H9 (cell line): Measurements from ENCODE around the gene KDM4E. TPM values are rescaled to one million over a fixed set of nuclear protein-coding genes. Genes with fewer than 3 reads are reported as not detected.

Experiments
- DNase-seq: peaks from one replicate; pipeline ENCODE4 v3.0.0-alpha.2; 2017
- H2AFZ ChIP-seq: one replicate; pipeline ENCODE4 v1.6.1; 2013; ENCODE audit warnings: mild to moderate bottlenecking, low read length, control low read depth, moderate library complexity
- H2AK5ac ChIP-seq: 2 replicates; pipeline ENCODE4 v1.6.1; 2013; ENCODE audit warnings: low read length, control low read depth, mixed read lengths; ENCODE audit not compliant: insufficient read length
- H2BK120ac ChIP-seq: one replicate; pipeline ENCODE4 v1.6.1; 2013; ENCODE audit warnings: low read depth, mild to moderate bottlenecking, low read length, control low read depth, inconsistent platforms; ENCODE audit not compliant: poor library complexity, severe bottlenecking
- H2BK12ac ChIP-seq: 2 replicates; pipeline ENCODE4 v1.6.1; 2013; ENCODE audit warnings: low read length, control low read depth, mixed read lengths, low read depth; ENCODE audit not compliant: insufficient read length
- H2BK15ac ChIP-seq: 2 replicates; pipeline ENCODE4 v1.6.1; 2013; ENCODE audit warnings: low read depth, low read length, control low read depth
- H2BK20ac ChIP-seq: one replicate; pipeline ENCODE4 v1.6.1; 2013; ENCODE audit warnings: low read depth, mild to moderate bottlenecking, low read length, control low read depth, inconsistent platforms; ENCODE audit not compliant: poor library complexity, severe bottlenecking
- H2BK5ac ChIP-seq: 2 replicates; pipeline ENCODE4 v1.6.1; 2013; ENCODE audit warnings: low read length, control low read depth, mixed read lengths; ENCODE audit not compliant: insufficient read length
- H3K14ac ChIP-seq: 2 replicates; pipeline ENCODE4 v1.6.1; 2013; ENCODE audit warnings: low read length, control low read depth; ENCODE audit not compliant: insufficient read depth
- H3K18ac ChIP-seq: 2 replicates; pipeline ENCODE4 v1.6.1; 2013; ENCODE audit warnings: low read depth, mild to moderate bottlenecking, mixed read lengths, low read length, control low read depth; ENCODE audit not compliant: insufficient read length
- H3K23ac ChIP-seq: 2 replicates; pipeline ENCODE4 v1.6.1; 2013; ENCODE audit warnings: low read length, control low read depth, mixed read lengths, low read depth; ENCODE audit not compliant: insufficient read length
- H3K23me2 ChIP-seq: 2 replicates; pipeline ENCODE4 v1.6.1; 2013; ENCODE audit warnings: low read depth, mild to moderate bottlenecking, mixed read lengths, low read length, control low read depth; ENCODE audit not compliant: insufficient read length, poor library complexity, severe bottlenecking
- H3K27ac ChIP-seq: 2 replicates; pipeline ENCODE4 v1.5.1; 2013; ENCODE audit warnings: low read length, control low read depth, mixed read lengths, low read depth; ENCODE audit not compliant: insufficient read length
- H3K27me3 ChIP-seq: 2 replicates; pipeline ENCODE4 v1.6.1; 2013; ENCODE audit warnings: low read length, control low read depth, inconsistent platforms; ENCODE audit not compliant: insufficient read depth
- H3K4ac ChIP-seq: 2 replicates; pipeline ENCODE4 v1.6.1; 2013; ENCODE audit warnings: low read depth, mild to moderate bottlenecking, control low read depth, inconsistent platforms, low read length, moderate library complexity
- H3K4me1 ChIP-seq: 2 replicates; pipeline ENCODE4 v1.6.1; 2013; ENCODE audit warnings: low read length, control low read depth, inconsistent platforms; ENCODE audit not compliant: insufficient read depth
- H3K4me2 ChIP-seq: 2 replicates; pipeline ENCODE4 v1.6.1; 2013; ENCODE audit warnings: low read length, control low read depth, mixed read lengths; ENCODE audit not compliant: insufficient read length, insufficient read depth
- H3K56ac ChIP-seq: 2 replicates; pipeline ENCODE4 v1.6.1; 2013; ENCODE audit warnings: low read depth, mild to moderate bottlenecking, mixed read lengths, low read length, control low read depth; ENCODE audit not compliant: insufficient read length
- H3K79me1 ChIP-seq: 2 replicates; pipeline ENCODE4 v1.6.1; 2013; ENCODE audit warnings: low read depth, mild to moderate bottlenecking, moderate library complexity, low read length, control low read depth, inconsistent platforms; ENCODE audit not compliant: insufficient read depth, poor library complexity, severe bottlenecking
- H3K79me2 ChIP-seq: 2 replicates; pipeline ENCODE4 v1.6.1; 2013; ENCODE audit warnings: low read length, control low read depth, inconsistent platforms; ENCODE audit not compliant: insufficient read depth
- H3K9ac ChIP-seq: 2 replicates; pipeline ENCODE4 v1.6.1; 2013; ENCODE audit warnings: low read length, control low read depth, mixed read lengths; ENCODE audit not compliant: insufficient read length; ENCODE audit errors: extremely low read depth
- H3K9me3 ChIP-seq: one replicate; pipeline ENCODE4 v1.6.1; 2013; ENCODE audit warnings: low read depth, low read length, inconsistent platforms; ENCODE audit not compliant: control insufficient read depth
- H3T11ph ChIP-seq: one replicate; pipeline ENCODE4 v1.6.1; 2013; ENCODE audit warnings: mild to moderate bottlenecking, low read length, control low read depth, inconsistent platforms
- H4K20me1 ChIP-seq: one replicate; pipeline ENCODE4 v1.6.1; 2013; ENCODE audit not compliant: control insufficient read depth, insufficient read length, insufficient read depth
- H4K5ac ChIP-seq: 2 replicates; pipeline ENCODE4 v1.6.1; 2013; ENCODE audit warnings: low read depth, mild to moderate bottlenecking, mixed read lengths, low read length, control low read depth; ENCODE audit not compliant: insufficient read length
- H4K8ac ChIP-seq: replicated peaks from 2 replicates; pipeline ENCODE4 v1.6.1; 2013; ENCODE audit warnings: low read length, control low read depth, mixed read lengths, low read depth; ENCODE audit not compliant: insufficient read length
- H4K91ac ChIP-seq: 2 replicates; pipeline ENCODE4 v1.6.1; 2013; ENCODE audit warnings: low read depth, mild to moderate bottlenecking, moderate library complexity, mixed read lengths, low read length, control low read depth; ENCODE audit not compliant: insufficient read length
- H3K27ac Mint-ChIP-seq, 3 experiments: 2 replicates in 2 of 3; 3 replicates in 1 of 3; pipeline ENCODE4 v1.8.0; 2020 to 2021; ENCODE audit warnings: mixed read lengths in 3 of 3, mild to moderate bottlenecking in 1 of 3, moderate library complexity in 1 of 3
- H3K27me3 Mint-ChIP-seq: 2 replicates; pipeline ENCODE4 v1.8.0; 2021; ENCODE audit warnings: low read depth, mild to moderate bottlenecking, moderate library complexity, mixed read lengths
- H3K36me3 Mint-ChIP-seq, 3 experiments: 2 replicates in 2 of 3; 3 replicates in 1 of 3; pipeline ENCODE4 v1.8.0; 2020 to 2021; ENCODE audit warnings: low read depth in 3 of 3, mixed read lengths in 3 of 3; ENCODE audit not compliant: insufficient read depth in 1 of 3
- H3K4me1 Mint-ChIP-seq, 2 experiments: 2 replicates each; pipeline ENCODE4 v1.8.0; 2020; ENCODE audit warnings: mixed read lengths in 2 of 2
- H3K4me3 Mint-ChIP-seq, 2 experiments: 2 replicates in 1 of 2; 3 replicates in 1 of 2; pipeline ENCODE4 v1.8.0; 2020 to 2021; ENCODE audit warnings: mild to moderate bottlenecking in 2 of 2, mixed read lengths in 2 of 2, moderate library complexity in 1 of 2
- H3K9me3 Mint-ChIP-seq, 2 experiments: 2 replicates in 1 of 2; 3 replicates in 1 of 2; pipeline ENCODE4 v1.8.0; 2020; ENCODE audit warnings: mild to moderate bottlenecking in 2 of 2, mixed read lengths in 2 of 2, moderate library complexity in 1 of 2
- WGBS: extraction: QIAGEN DNeasy Blood & Tissue Kit; methylation state at CpG from one replicate; pipeline ENCODE4 v1.1.7; 2013; ENCODE audit warnings: missing lambda C conversion rate, low lambda C conversion rate, mixed read lengths; ENCODE audit not compliant: insufficient read length; ENCODE audit errors: extremely low coverage; 5-methylcytosine and 5-hydroxymethylcytosine counted together
- total RNA-seq: library from RNA; stranded (reverse); gene quantifications from 2 replicates; pipeline ENCODE4 v1.2.1, GENCODE V29; 2021
- TF ChIP-seq, protein P1 (sequence below): fragments of 200-600 bp; sonication (generic); conservative IDR thresholded peaks from 3 replicates; pipeline ENCODE4 v1.8.0; 2021; ENCODE audit warnings: antibody characterized with exemption, mild to moderate bottlenecking

KDM4E gene
- total RNA-seq, 1 experiment from 2014 or later = not detected

DNA sequence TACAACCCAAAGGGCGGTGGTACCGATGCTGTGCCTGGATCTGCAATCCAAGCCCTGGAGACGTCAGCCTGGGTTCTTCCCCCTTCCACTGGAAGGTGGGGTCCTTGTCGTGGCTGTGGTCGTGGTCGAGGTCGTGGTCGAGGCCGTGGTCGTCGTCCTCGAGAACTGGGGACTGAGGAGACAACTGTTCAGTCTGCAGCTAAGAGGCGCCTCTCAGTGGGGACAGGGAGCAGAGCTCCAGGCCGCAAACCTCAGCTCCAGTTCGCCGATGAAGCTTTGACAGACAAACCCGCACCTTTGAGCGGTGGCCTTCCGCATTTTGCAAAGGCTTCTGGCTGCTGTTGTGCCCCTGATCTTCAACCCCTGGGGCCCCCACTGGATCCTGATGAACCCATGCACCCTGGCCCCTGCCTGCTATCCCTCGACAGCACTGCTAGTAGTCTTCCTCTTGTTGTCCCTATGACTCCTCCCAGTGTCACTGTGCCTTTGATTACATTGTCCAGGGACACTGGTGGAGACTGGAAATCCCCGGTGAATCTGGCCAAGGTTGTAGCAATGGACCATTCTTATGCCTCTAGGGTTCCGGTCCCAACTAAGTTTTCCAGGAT is 25.6 kb downstream of the KDM4E start:
- no peak overlapping the region; a peak in 1 of 7 replicates for H3K27ac Mint-ChIP-seq

More for the DNA sequence above, 25.6 kb downstream of the KDM4E start:
- Histone ChIP-seq H3K14ac (no peak overlapping the region), H2AFZ (no peak overlapping the region), H3T11ph (no peak overlapping the region), H4K91ac (no peak overlapping the region), H3K18ac (no peak overlapping the region), H3K27ac (no peak overlapping the region), H2BK12ac (no peak overlapping the region), H2BK120ac (no peak overlapping the region), H2BK15ac (no peak overlapping the region), H3K4me2 (no peak overlapping the region), H3K23ac (no peak overlapping the region), H3K56ac (no peak overlapping the region), H2BK5ac (no peak overlapping the region), H4K20me1 (no peaks in the 10 kb centered on the region), H3K9me3 (no peaks in the 10 kb centered on the region), H3K79me1 (no peaks in the 10 kb centered on the region), H2BK20ac (no peak overlapping the region), H3K27me3 (no peaks in the 10 kb centered on the region), H3K4ac (no peak overlapping the region), H3K79me2 (no peaks in the 10 kb centered on the region), H3K4me1 (no peaks in the 10 kb centered on the region), H4K8ac (no peak overlapping the region), H3K23me2 (no peaks in the 10 kb centered on the region), H4K5ac (no peak overlapping the region), H2AK5ac (no peak overlapping the region), H3K9ac (no peak overlapping the region)
- no peak for DNase-seq
- Mint-ChIP-seq H3K27me3 (peaks cover 31% of the 10 kb centered on the region), H3K36me3 (no peaks in the 10 kb centered on the region), H3K4me1 (no peaks in the 10 kb centered on the region), H3K4me3 (no peak overlapping the region), H3K9me3 (no peaks in the 10 kb centered on the region)
- TF ChIP-seq, protein P1, sequence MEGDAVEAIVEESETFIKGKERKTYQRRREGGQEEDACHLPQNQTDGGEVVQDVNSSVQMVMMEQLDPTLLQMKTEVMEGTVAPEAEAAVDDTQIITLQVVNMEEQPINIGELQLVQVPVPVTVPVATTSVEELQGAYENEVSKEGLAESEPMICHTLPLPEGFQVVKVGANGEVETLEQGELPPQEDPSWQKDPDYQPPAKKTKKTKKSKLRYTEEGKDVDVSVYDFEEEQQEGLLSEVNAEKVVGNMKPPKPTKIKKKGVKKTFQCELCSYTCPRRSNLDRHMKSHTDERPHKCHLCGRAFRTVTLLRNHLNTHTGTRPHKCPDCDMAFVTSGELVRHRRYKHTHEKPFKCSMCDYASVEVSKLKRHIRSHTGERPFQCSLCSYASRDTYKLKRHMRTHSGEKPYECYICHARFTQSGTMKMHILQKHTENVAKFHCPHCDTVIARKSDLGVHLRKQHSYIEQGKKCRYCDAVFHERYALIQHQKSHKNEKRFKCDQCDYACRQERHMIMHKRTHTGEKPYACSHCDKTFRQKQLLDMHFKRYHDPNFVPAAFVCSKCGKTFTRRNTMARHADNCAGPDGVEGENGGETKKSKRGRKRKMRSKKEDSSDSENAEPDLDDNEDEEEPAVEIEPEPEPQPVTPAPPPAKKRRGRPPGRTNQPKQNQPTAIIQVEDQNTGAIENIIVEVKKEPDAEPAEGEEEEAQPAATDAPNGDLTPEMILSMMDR = no peak
- no CpG with 5 or more reads among the region's 22 CpGs for WGBS
